ENCODE results near the gene SFMBT2. TPM values are rescaled to one million over a fixed set of nuclear protein-coding genes. Genes with fewer than 3 reads are reported as not detected.

SFMBT2 gene
- total RNA-seq, 1 experiment from 2014 or later: 7.4 TPM

DNA sequence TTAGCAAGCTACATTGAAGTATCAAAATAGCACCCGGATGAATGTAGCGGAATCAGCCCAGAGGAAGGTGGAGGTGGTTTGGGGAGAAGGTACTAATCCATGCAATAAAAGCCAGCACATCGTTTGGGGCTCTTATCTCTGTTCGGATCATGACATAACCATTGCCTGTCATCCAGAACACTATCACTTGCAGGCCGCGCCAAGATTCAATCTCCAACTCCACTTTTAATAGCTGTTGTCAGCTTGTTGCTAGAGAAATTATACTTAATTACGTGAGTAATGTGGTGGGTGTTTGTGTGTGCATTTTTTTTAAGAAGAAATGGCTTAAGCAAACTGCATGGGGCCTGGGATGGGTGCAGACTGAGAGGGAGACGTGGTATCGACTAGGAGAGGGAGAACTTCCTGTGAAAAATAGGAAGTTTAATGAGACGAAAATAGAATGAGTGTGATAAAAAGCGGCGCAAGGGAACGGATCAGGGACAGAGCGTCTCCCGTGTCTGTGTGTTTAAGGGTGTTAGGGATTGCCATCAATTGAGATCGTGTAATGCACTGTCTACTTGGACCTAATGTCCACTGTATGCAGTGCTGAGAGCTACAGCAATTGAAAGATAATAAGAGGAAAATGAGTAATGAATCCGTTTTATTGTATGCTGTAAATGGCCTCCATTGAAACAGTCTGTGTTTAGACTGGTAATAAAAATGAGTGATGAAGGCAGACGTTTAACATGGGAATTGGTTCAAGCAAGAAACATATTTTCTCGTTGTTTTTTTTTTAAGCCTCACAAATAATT, 27.6 kb upstream of the SFMBT2 start:
- Mint-ChIP-seq H3K36me3 (ENCODE audit: insufficient read depth, unreplicated experiment) (no peaks in the 10 kb centered on the region), H3K4me1 (ENCODE audit: insufficient read depth, unreplicated experiment) (peaks cover 2% of the 10 kb centered on the region), H3K27ac (ENCODE audit: low read depth, unreplicated experiment) (no peak overlapping the region), H3K9me3 (ENCODE audit: unreplicated experiment) (no peaks in the 10 kb centered on the region), H3K27me3 (ENCODE audit: insufficient read depth, unreplicated experiment) (peaks cover 1% of the 10 kb centered on the region), H3K4me3 (ENCODE audit: unreplicated experiment) (no peak overlapping the region)
- no TSS peak for BruUV-seq (replicated peaks)
- CTCF ChIA-PET: interaction anchor here (0.6 to 1.0 kb wide), 2 partner anchors 518 to 886 kb away, joined by 3 to 6 read pairs; no protein-coding TSS in a partner anchor
- TF ChIP-seq, protein P1, sequence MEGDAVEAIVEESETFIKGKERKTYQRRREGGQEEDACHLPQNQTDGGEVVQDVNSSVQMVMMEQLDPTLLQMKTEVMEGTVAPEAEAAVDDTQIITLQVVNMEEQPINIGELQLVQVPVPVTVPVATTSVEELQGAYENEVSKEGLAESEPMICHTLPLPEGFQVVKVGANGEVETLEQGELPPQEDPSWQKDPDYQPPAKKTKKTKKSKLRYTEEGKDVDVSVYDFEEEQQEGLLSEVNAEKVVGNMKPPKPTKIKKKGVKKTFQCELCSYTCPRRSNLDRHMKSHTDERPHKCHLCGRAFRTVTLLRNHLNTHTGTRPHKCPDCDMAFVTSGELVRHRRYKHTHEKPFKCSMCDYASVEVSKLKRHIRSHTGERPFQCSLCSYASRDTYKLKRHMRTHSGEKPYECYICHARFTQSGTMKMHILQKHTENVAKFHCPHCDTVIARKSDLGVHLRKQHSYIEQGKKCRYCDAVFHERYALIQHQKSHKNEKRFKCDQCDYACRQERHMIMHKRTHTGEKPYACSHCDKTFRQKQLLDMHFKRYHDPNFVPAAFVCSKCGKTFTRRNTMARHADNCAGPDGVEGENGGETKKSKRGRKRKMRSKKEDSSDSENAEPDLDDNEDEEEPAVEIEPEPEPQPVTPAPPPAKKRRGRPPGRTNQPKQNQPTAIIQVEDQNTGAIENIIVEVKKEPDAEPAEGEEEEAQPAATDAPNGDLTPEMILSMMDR (IDR thresholded peaks at IDR 0.05; ENCODE audit: unreplicated experiment): no peak
- POLR2A ChIA-PET: interaction anchor here (1.3 kb wide), 1 partner anchor 29 kb away, joined by 3 read pairs; no protein-coding TSS in a partner anchor
- no peak for DNase-seq (ENCODE audit: unreplicated experiment)
- intact Hi-C loops (cut with micrococcal nuclease): no loop called here

DNA sequence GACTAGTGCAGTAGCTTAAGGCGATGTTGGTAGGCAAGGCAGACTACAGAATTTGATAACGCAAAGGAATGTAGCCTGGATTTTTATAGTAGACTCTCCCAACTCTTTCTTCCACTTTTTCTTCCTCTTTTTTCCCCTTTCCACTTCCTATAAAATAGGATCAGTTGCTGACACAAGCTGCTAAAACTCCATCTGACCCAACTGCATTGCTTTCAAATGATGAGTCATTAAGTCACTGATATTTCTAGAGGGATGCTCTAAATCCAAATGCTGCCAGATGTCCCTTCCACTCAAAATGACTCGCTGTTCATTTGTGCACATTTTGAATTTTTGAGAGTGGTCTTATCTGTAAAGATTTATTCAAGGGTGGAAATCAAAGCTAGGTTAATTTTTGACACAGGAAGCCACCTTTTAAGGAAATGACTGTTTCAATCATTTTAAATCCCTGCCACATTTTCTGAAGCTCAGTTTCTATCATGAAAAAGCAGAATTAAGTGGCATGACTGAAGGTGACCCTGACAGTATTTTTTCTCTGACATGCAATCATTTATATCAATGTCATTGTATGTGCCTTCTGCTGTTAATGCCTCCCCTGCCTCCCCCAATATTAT, 25.8 kb upstream of the SFMBT2 start:
- H3K4me3 Mint-ChIP-seq (ENCODE audit: unreplicated experiment): no peak overlapping the region
- BruUV-seq (replicated peaks): no TSS peak
- TF ChIP-seq, protein P1 (IDR thresholded peaks at IDR 0.05; ENCODE audit: unreplicated experiment): no peak
- ChIA-PET POLR2A (interaction anchor here (0.7 to 1.3 kb wide), 3 partner anchors 8 to 34 kb away, joined by 3 read pairs; no protein-coding TSS in a partner anchor), CTCF (interaction anchor here (0.6 to 1.4 kb wide), 5 partner anchors 14 to 769 kb away, joined by 3 to 7 read pairs (median 4); no protein-coding TSS in a partner anchor)
- H3K27me3 Mint-ChIP-seq (ENCODE audit: insufficient read depth, unreplicated experiment): peaks cover 19% of the 10 kb centered on the region
- DNase-seq (ENCODE audit: unreplicated experiment): no peak
- no peak overlapping the region for H3K27ac Mint-ChIP-seq (ENCODE audit: low read depth, unreplicated experiment)
- H3K4me1 Mint-ChIP-seq (ENCODE audit: insufficient read depth, unreplicated experiment): peaks cover 7% of the 10 kb centered on the region
- no peaks in the 10 kb centered on the region for H3K36me3 Mint-ChIP-seq (ENCODE audit: insufficient read depth, unreplicated experiment)
- H3K9me3 Mint-ChIP-seq (ENCODE audit: unreplicated experiment): no peaks in the 10 kb centered on the region
- intact Hi-C loops (cut with micrococcal nuclease): no loop called here

DNA sequence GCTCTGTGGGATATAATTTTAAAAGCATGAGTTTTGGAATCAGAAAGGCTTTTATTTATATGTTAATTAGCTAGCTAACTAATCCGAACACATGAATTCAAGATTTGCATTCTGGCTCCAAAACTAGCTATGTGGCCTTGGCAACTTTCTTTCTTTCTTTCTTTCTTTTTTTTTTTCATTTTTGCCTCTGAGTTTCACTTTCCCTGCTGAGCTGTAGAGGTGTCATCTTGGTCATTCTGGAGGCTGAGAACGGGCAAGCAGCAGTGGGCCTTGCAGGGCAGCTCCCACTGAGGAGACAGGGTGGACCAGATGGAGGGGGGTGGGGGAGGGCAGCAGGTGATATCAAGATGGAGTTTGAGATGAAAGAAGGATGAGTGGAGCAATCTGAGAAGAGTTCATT, 24.8 kb upstream of the SFMBT2 start:
- H3K9me3 Mint-ChIP-seq (ENCODE audit: unreplicated experiment): no peaks in the 10 kb centered on the region
- no peak overlapping the region for H3K4me3 Mint-ChIP-seq (ENCODE audit: unreplicated experiment)
- CTCF ChIA-PET: interaction anchor here (0.7 to 1.4 kb wide), 6 partner anchors 13 to 854 kb away, joined by 3 to 4 read pairs (median 4); no protein-coding TSS in a partner anchor
- BruUV-seq (replicated peaks): no TSS peak
- H3K36me3 Mint-ChIP-seq (ENCODE audit: insufficient read depth, unreplicated experiment): no peaks in the 10 kb centered on the region
- TF ChIP-seq, protein P1 (IDR thresholded peaks at IDR 0.05; ENCODE audit: unreplicated experiment): no peak
- no peak overlapping the region for H3K27ac Mint-ChIP-seq (ENCODE audit: low read depth, unreplicated experiment)
- intact Hi-C loops (cut with micrococcal nuclease): no loop called here
- POLR2A ChIA-PET: interaction anchor here (0.8 kb wide), 1 partner anchor 12 kb away, joined by 4 read pairs; no protein-coding TSS in a partner anchor
- no peak for DNase-seq (ENCODE audit: unreplicated experiment)
- H3K4me1 Mint-ChIP-seq (ENCODE audit: insufficient read depth, unreplicated experiment): peaks cover 7% of the 10 kb centered on the region
- peaks cover 24% of the 10 kb centered on the region for H3K27me3 Mint-ChIP-seq (ENCODE audit: insufficient read depth, unreplicated experiment)

DNA sequence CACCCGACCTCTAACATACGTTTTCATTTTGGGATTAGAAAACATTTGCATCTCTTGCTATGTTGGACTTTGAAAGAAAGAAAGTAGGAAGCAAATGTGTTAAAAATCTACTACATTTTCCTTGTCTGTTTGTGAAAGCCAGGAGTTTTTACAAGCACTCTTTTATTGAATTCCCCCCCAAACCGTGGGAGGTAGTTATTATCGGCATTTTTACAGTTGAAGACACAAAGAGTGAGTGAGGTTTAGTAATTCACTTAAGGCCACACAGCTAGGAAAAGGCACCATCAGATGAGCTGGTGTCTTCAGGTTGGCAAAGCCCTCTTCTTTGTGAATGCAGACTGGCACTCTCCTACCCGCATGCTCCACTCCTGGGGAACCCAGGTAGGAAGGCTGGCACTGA, 23.5 kb upstream of the SFMBT2 start:
- BruUV-seq (replicated peaks): no TSS peak
- H3K27me3 Mint-ChIP-seq (ENCODE audit: insufficient read depth, unreplicated experiment): peaks cover 24% of the 10 kb centered on the region
- H3K4me1 Mint-ChIP-seq (ENCODE audit: insufficient read depth, unreplicated experiment): peaks cover 7% of the 10 kb centered on the region
- intact Hi-C loops (cut with micrococcal nuclease): no loop called here
- H3K36me3 Mint-ChIP-seq (ENCODE audit: insufficient read depth, unreplicated experiment): no peaks in the 10 kb centered on the region
- no peaks in the 10 kb centered on the region for H3K9me3 Mint-ChIP-seq (ENCODE audit: unreplicated experiment)
- TF ChIP-seq, protein P1 (IDR thresholded peaks at IDR 0.05; ENCODE audit: unreplicated experiment): no peak
- POLR2A ChIA-PET: no interaction called here
- DNase-seq (ENCODE audit: unreplicated experiment): no peak
- H3K4me3 Mint-ChIP-seq (ENCODE audit: unreplicated experiment): no peak overlapping the region
- CTCF ChIA-PET: interaction anchor here (0.6 kb wide), 1 partner anchor 718 kb away, joined by 5 read pairs; no protein-coding TSS in a partner anchor
- no peak overlapping the region for H3K27ac Mint-ChIP-seq (ENCODE audit: low read depth, unreplicated experiment)
